HepG2 (cell line): Measurements from ENCODE around the gene DBN1. TPM values are rescaled to one million over a fixed set of nuclear protein-coding genes. Genes with fewer than 3 reads are reported as not detected.

ENCODE experiments used
- CEBPB ChIP-seq: IDR thresholded peaks from 2 replicates; pipeline ENCODE4 v1.6.1; 2011; ENCODE audit warnings: low read depth, low read length, improper control_type of control experiment, borderline replicate concordance
- JUN ChIP-seq: sonication (generic); formaldehyde crosslinking; IDR thresholded peaks from 2 replicates; pipeline ENCODE4 v1.4.0; 2020; ENCODE audit warnings: mild to moderate bottlenecking, missing genetic modification reagents
- KLF12 ChIP-seq: sonication (generic); formaldehyde crosslinking; IDR thresholded peaks from 2 replicates; pipeline ENCODE4 v1.4.0; 2020; ENCODE audit warnings: missing genetic modification reagents, borderline replicate concordance
- MAX ChIP-seq: IDR thresholded peaks from 2 replicates; pipeline ENCODE4 v1.6.1; 2012; ENCODE audit warnings: inconsistent platforms
- MAZ ChIP-seq, 2 experiments: sonication (generic) in 1 of 2; formaldehyde crosslinking in 1 of 2; IDR thresholded peaks; 2 replicates each; pipeline versions ENCODE4 v1.5.0 to v1.6.1; 2012 to 2020; ENCODE audit warnings: low read depth in 2 of 2, mild to moderate bottlenecking in 2 of 2, borderline replicate concordance in 1 of 2, improper control_type of control experiment in 1 of 2, low read length in 1 of 2, missing genetic modification reagents in 1 of 2, moderate library complexity in 1 of 2
- MIER2 ChIP-seq: IDR thresholded peaks from 2 replicates; pipeline ENCODE4 v1.6.1; 2016; ENCODE audit warnings: missing biosample characterization, missing genetic modification reagents
- MXI1 ChIP-seq: IDR thresholded peaks from 3 replicates; pipeline ENCODE4 v1.6.1; 2012; ENCODE audit warnings: low read depth, low read length, inconsistent platforms, borderline replicate concordance
- NFE2L1 ChIP-seq: sonication (generic); formaldehyde crosslinking; IDR thresholded peaks from 2 replicates; pipeline ENCODE4 v1.4.0; 2020; ENCODE audit warnings: missing genetic modification reagents, mild to moderate bottlenecking, borderline replicate concordance
- SP5 ChIP-seq: IDR thresholded peaks from 2 replicates; pipeline ENCODE4 v1.6.1; 2016; ENCODE audit warnings: low read depth, borderline replicate concordance
- SPEN ChIP-seq: sonication (generic); formaldehyde crosslinking; IDR thresholded peaks from 2 replicates; pipeline ENCODE4 v1.5.1; 2020; ENCODE audit warnings: low read depth, mild to moderate bottlenecking, missing genetic modification reagents
- TAF15 ChIP-seq: fragments of 200-400 bp; formaldehyde crosslinking; IDR thresholded peaks from one replicate; pipeline ENCODE4 v1.6.1; 2018; ENCODE audit warnings: mild to moderate bottlenecking, low read depth, low read length; ENCODE audit not compliant: poor library complexity, severe bottlenecking
- ZBTB10 ChIP-seq: sonication (generic); formaldehyde crosslinking; IDR thresholded peaks from 2 replicates; pipeline ENCODE4 v1.4.0; 2020; ENCODE audit warnings: missing genetic modification reagents, borderline replicate concordance
- ZFX ChIP-seq: sonication (generic); formaldehyde crosslinking; IDR thresholded peaks from 2 replicates; pipeline ENCODE4 v1.4.0; 2020; ENCODE audit warnings: mild to moderate bottlenecking, low read depth, missing genetic modification reagents, moderate library complexity
- ZKSCAN8 ChIP-seq: IDR thresholded peaks from 2 replicates; pipeline ENCODE4 v1.6.1; 2016; ENCODE audit warnings: borderline replicate concordance, missing genetic modification reagents, missing compliant biosample characterization
- ZMAT3 ChIP-seq: sonication (generic); formaldehyde crosslinking; conservative IDR thresholded peaks from 2 replicates; pipeline ENCODE4 v1.7.0; 2021; ENCODE audit warnings: missing genetic modification reagents
- ZNF260 ChIP-seq: sonication (generic); formaldehyde crosslinking; IDR thresholded peaks from 2 replicates; pipeline ENCODE4 v1.4.0; 2020; ENCODE audit warnings: missing genetic modification reagents, low read depth, mild to moderate bottlenecking, borderline replicate concordance
- ZNF333 ChIP-seq: sonication (generic); formaldehyde crosslinking; IDR thresholded peaks from 2 replicates; pipeline ENCODE4 v1.4.0; 2020; ENCODE audit warnings: mild to moderate bottlenecking, missing genetic modification reagents, borderline replicate concordance
- ZNF468 ChIP-seq: sonication (generic); formaldehyde crosslinking; IDR thresholded peaks from 2 replicates; pipeline ENCODE4 v1.8.0; 2022; ENCODE audit warnings: mild to moderate bottlenecking, moderate library complexity, missing genetic modification reagents
- ZNF501 ChIP-seq: sonication (generic); formaldehyde crosslinking; IDR thresholded peaks from 2 replicates; pipeline ENCODE4 v1.5.1; 2020; ENCODE audit warnings: mild to moderate bottlenecking, moderate library complexity, missing genetic modification reagents
- ZNF770 ChIP-seq: sonication (generic); formaldehyde crosslinking; IDR thresholded peaks from 2 replicates; pipeline ENCODE4 v1.5.0; 2020; ENCODE audit warnings: mild to moderate bottlenecking, missing genetic modification reagents
- ZNF776 ChIP-seq: sonication (generic); formaldehyde crosslinking; IDR thresholded peaks from 2 replicates; pipeline ENCODE4 v1.4.0; 2020; ENCODE audit warnings: mild to moderate bottlenecking, missing genetic modification reagents
- ZNF782 ChIP-seq: sonication (generic); formaldehyde crosslinking; IDR thresholded peaks from 2 replicates; pipeline ENCODE4 v1.4.0; 2020; ENCODE audit warnings: missing genetic modification reagents, mild to moderate bottlenecking, borderline replicate concordance
- ZNF879 ChIP-seq: sonication (generic); formaldehyde crosslinking; IDR thresholded peaks from 2 replicates; pipeline ENCODE4 v1.8.1; 2023; ENCODE audit warnings: missing genetic modification reagents
- polyA plus RNA-seq, 8 experiments: library from polyadenylated mRNA; depleted of rRNA in 3 of 8; stranded (reverse) in 7 of 8; unstranded in 1 of 8; fragments of >200 nt; fragmentation: Illumina TruSeq in 4 of 8; extraction: Trizol in 4 of 8; gene quantifications; 2 replicates each; pipeline versions ENCODE4 v1.2.1 to v1.2.3, GENCODE V29; 2011 to 2016; ENCODE audit warnings: low read depth in 4 of 8, missing spikeins in 1 of 8, mixed read lengths in 1 of 8; ENCODE audit not compliant: insufficient read depth in 1 of 8
- total RNA-seq, 5 experiments: library from RNA; depleted of rRNA; stranded (reverse); fragments of >200 nt; fragmentation: Illumina TruSeq; extraction: Trizol; gene quantifications; 2 replicates each; pipeline ENCODE4 v1.2.3, GENCODE V29; 2016; ENCODE audit warnings: low read depth in 1 of 5

Gene DBN1
- total and polyA plus RNA-seq, 2 of the 13 experiments (the other 11 are each of a cell fraction or from before 2014, with no cell fraction given) = 27.0 to 37.3 TPM

- no peak for TF ChIP-seq NFE2L1
- peak; percentile 57 for TF ChIP-seq TAF15
- no peak for TF ChIP-seq ZMAT3 (CRISPR knock-in tag)
- TF ChIP-seq MXI1 = peak; percentile 27; the same call in 1 of the 3 replicates
- TF ChIP-seq ZNF501 = 0 out of 2 replicates have a peak, but pooled peaks have one; percentile 24
- 0 out of 2 replicates have a peak, but pooled peaks have one; percentile 44 for TF ChIP-seq ZNF776 (CRISPR knock-in tag)
- no peak for TF ChIP-seq ZNF879 (CRISPR knock-in tag)
- TF ChIP-seq ZNF468 (CRISPR knock-in tag) = no peak
- TF ChIP-seq SP5 (CRISPR knock-in tag) = peak; percentile 19; the same call in 1 of the 2 replicates
- TF ChIP-seq ZNF770 (CRISPR knock-in tag) = peak; percentile 8; the same call in 1 of the 2 replicates
- no peak; the same call in 1 of the 2 replicates for TF ChIP-seq MAZ (IDR thresholded peaks at IDR 0.05; ENCODE audit: borderline replicate concordance, low read depth, low read length)
- TF ChIP-seq MAZ (CRISPR knock-in tag; IDR thresholded peaks at IDR 0.05; ENCODE audit: low read depth) = 0 out of 2 replicates have a peak, but pooled peaks have one; percentile 18
- TF ChIP-seq MIER2 (CRISPR knock-in tag) = no peak
- peak; percentile 36 for TF ChIP-seq ZFX (CRISPR knock-in tag)
- TF ChIP-seq ZNF260 = no peak
- TF ChIP-seq ZNF333 (CRISPR knock-in tag) = no peak
- TF ChIP-seq SPEN (CRISPR knock-in tag) = 0 out of 2 replicates have a peak, but pooled peaks have one; percentile 19
- no peak for TF ChIP-seq ZKSCAN8 (CRISPR knock-in tag)
- TF ChIP-seq KLF12 = 0 out of 2 replicates have a peak, but pooled peaks have one; percentile 42
- TF ChIP-seq ZNF782 (CRISPR knock-in tag) = no peak
- TF ChIP-seq CEBPB = no peak
- no peak for TF ChIP-seq ZBTB10 (CRISPR knock-in tag)
- no peak for TF ChIP-seq JUN (CRISPR knock-in tag)
- peak; percentile 17; the same call in 1 of the 2 replicates for TF ChIP-seq MAX
These were observed 46.7 kb downstream of the DBN1 start, which contains the start of gene GRK6 (continued) for GRCh38 chr5:177426566-177427210.
